Neural progenitor cell (in vitro differentiated cells): Measurements from ENCODE around the gene NUP62. TPM values are rescaled to one million over a fixed set of nuclear protein-coding genes. Genes with fewer than 3 reads are reported as not detected.

Source experiments
- DNase-seq: peaks from one replicate; pipeline ENCODE4 v3.0.0-alpha.2; 2016; ENCODE audit warnings: low spot score
- H2AFZ ChIP-seq: fragments of 200-600 bp; sonication (generic); replicated peaks from 2 replicates; pipeline ENCODE4 v1.6.1; 2016; ENCODE audit warnings: antibody characterized with exemption
- H3F3A ChIP-seq: fragments of 200-600 bp; sonication (generic); 2 replicates; pipeline ENCODE4 v1.6.1; 2016; ENCODE audit warnings: antibody characterized with exemption, low read depth
- H3K27ac ChIP-seq: fragments of 200-600 bp; sonication (generic); 2 replicates; pipeline ENCODE4 v1.5.1; 2016; ENCODE audit warnings: mild to moderate bottlenecking
- H3K27me3 ChIP-seq: fragments of 200-600 bp; sonication (generic); 2 replicates; pipeline ENCODE4 v1.6.1; 2016; ENCODE audit warnings: mild to moderate bottlenecking, moderate library complexity
- H3K36me3 ChIP-seq: fragments of 200-600 bp; sonication (generic); 2 replicates; pipeline ENCODE4 v1.5.1; 2016
- H3K4me1 ChIP-seq: fragments of 200-600 bp; sonication (generic); 2 replicates; pipeline ENCODE4 v1.6.1; 2016; ENCODE audit warnings: mixed run types
- H3K4me2 ChIP-seq: fragments of 200-600 bp; sonication (generic); 2 replicates; pipeline ENCODE4 v1.6.1; 2016
- H3K4me3 ChIP-seq: fragments of 200-600 bp; sonication (generic); 2 replicates; pipeline ENCODE4 v1.5.1; 2016
- H3K79me2 ChIP-seq: fragments of 200-600 bp; sonication (generic); 2 replicates; pipeline ENCODE4 v1.6.1; 2016; ENCODE audit warnings: low read depth
- H3K9ac ChIP-seq: fragments of 200-600 bp; sonication (generic); 2 replicates; pipeline ENCODE4 v1.6.1; 2016
- H3K9me3 ChIP-seq: fragments of 200-600 bp; sonication (generic); 2 replicates; pipeline ENCODE4 v1.5.1; 2016; ENCODE audit warnings: low read depth
- H4K20me1 ChIP-seq: fragments of 200-600 bp; sonication (generic); 2 replicates; pipeline ENCODE4 v1.6.1; 2016; ENCODE audit warnings: low read depth
- H3K27ac Mint-ChIP-seq: 3 replicates; pipeline ENCODE4 v1.8.0; 2021; ENCODE audit warnings: mixed read lengths
- H3K27me3 Mint-ChIP-seq: 2 replicates; pipeline ENCODE4 v1.8.0; 2022; ENCODE audit warnings: low read depth, mild to moderate bottlenecking, inconsistent platforms, moderate library complexity, mixed read lengths; ENCODE audit not compliant: insufficient read depth
- H3K36me3 Mint-ChIP-seq: 3 replicates; pipeline ENCODE4 v1.8.0; 2021; ENCODE audit warnings: mixed read lengths
- H3K4me1 Mint-ChIP-seq: 3 replicates; pipeline ENCODE4 v1.8.0; 2021; ENCODE audit warnings: mixed read lengths
- H3K4me3 Mint-ChIP-seq: 3 replicates; pipeline ENCODE4 v1.8.0; 2021; ENCODE audit warnings: mild to moderate bottlenecking, moderate library complexity, mixed read lengths
- H3K9me3 Mint-ChIP-seq: 3 replicates; pipeline ENCODE4 v1.8.0; 2020; ENCODE audit warnings: mixed read lengths
- EZH2 ChIP-seq: fragments of 200-600 bp; sonication (generic); IDR thresholded peaks from 2 replicates; pipeline ENCODE4 v1.6.1; 2017; ENCODE audit warnings: antibody characterized with exemption, mild to moderate bottlenecking, moderate library complexity
- EZH2phosphoT487 ChIP-seq: fragments of 200-600 bp; sonication (generic); IDR thresholded peaks from 2 replicates; pipeline ENCODE4 v1.6.1; 2017; ENCODE audit warnings: antibody characterized with exemption
- total RNA-seq: library from RNA; depleted of rRNA; stranded (reverse); fragments of >200 nt; gene quantifications from 2 replicates; pipeline ENCODE4 v1.2.3, GENCODE V29; 2015; ENCODE audit warnings: low replicate concordance
- TF ChIP-seq, protein P1 (sequence below): fragments of 200-600 bp; sonication (generic); IDR thresholded peaks from 2 replicates; pipeline ENCODE4 v1.5.1; 2017; ENCODE audit warnings: antibody characterized with exemption, mild to moderate bottlenecking

NUP62 gene
- total RNA-seq, 1 donor from 2014 or later, result 48.2 TPM

DNA sequence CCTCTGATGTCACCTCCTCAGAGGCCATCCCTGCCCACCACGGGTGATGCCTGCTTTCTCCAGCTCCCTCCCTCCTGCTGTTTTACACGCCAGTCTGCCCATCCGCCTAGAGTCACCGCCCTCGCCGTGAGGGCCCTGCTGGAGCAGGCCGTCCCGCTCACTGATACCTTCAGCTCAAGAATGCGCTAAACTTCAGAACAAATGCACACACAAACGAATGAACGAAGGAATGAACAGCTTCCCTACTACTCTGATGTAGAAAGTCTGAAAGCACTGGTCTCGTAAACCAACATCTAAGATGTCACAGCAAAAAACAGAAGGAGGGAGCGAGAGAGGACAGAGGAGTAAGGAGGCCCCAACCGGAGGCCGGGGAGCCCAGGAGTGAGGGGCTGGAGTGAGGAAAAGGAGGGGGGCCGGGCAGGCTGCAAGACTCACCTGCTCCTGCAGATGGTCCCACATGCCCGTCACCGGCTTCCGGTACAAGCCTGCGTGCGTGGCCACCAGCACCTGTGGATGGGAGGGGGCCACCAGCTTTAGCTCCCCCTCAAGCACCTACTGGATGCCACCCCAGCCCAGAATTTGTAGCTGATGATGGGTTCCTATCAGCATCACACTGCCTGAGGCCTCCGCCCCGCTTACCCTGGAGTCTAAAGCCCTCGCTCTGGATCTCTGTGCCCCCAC is 65.9 kb downstream of the NUP62 start:
- Histone ChIP-seq H3K9ac (no peak overlapping the region), H4K20me1 (peaks cover 69% of the 10 kb centered on the region), H2AFZ (no peak overlapping the region), H3K27me3 (no peaks in the 10 kb centered on the region), H3K27ac (no peak overlapping the region), H3K9me3 (no peaks in the 10 kb centered on the region), H3K4me3 (no peak overlapping the region), H3K4me1 (peaks cover 3% of the 10 kb centered on the region), H3K36me3 (no peaks in the 10 kb centered on the region), H3K79me2 (peaks cover 38% of the 10 kb centered on the region), H3F3A (peaks cover 92% of the 10 kb centered on the region), H3K4me2 (no peak overlapping the region)
- Mint-ChIP-seq H3K4me1 (peaks cover 48% of the 10 kb centered on the region), H3K36me3 (peaks cover 29% of the 10 kb centered on the region), H3K9me3 (no peaks in the 10 kb centered on the region), H3K27me3 (peaks cover 19% of the 10 kb centered on the region), H3K4me3 (peak overlapping the region; percentile 6), H3K27ac (peak overlapping the region; percentile 76)
- DNase-seq, result no peak
- TF ChIP-seq, protein P1, sequence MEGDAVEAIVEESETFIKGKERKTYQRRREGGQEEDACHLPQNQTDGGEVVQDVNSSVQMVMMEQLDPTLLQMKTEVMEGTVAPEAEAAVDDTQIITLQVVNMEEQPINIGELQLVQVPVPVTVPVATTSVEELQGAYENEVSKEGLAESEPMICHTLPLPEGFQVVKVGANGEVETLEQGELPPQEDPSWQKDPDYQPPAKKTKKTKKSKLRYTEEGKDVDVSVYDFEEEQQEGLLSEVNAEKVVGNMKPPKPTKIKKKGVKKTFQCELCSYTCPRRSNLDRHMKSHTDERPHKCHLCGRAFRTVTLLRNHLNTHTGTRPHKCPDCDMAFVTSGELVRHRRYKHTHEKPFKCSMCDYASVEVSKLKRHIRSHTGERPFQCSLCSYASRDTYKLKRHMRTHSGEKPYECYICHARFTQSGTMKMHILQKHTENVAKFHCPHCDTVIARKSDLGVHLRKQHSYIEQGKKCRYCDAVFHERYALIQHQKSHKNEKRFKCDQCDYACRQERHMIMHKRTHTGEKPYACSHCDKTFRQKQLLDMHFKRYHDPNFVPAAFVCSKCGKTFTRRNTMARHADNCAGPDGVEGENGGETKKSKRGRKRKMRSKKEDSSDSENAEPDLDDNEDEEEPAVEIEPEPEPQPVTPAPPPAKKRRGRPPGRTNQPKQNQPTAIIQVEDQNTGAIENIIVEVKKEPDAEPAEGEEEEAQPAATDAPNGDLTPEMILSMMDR, result no peak
- TF ChIP-seq EZH2phosphoT487 (no peak), EZH2 (no peak)

DNA sequence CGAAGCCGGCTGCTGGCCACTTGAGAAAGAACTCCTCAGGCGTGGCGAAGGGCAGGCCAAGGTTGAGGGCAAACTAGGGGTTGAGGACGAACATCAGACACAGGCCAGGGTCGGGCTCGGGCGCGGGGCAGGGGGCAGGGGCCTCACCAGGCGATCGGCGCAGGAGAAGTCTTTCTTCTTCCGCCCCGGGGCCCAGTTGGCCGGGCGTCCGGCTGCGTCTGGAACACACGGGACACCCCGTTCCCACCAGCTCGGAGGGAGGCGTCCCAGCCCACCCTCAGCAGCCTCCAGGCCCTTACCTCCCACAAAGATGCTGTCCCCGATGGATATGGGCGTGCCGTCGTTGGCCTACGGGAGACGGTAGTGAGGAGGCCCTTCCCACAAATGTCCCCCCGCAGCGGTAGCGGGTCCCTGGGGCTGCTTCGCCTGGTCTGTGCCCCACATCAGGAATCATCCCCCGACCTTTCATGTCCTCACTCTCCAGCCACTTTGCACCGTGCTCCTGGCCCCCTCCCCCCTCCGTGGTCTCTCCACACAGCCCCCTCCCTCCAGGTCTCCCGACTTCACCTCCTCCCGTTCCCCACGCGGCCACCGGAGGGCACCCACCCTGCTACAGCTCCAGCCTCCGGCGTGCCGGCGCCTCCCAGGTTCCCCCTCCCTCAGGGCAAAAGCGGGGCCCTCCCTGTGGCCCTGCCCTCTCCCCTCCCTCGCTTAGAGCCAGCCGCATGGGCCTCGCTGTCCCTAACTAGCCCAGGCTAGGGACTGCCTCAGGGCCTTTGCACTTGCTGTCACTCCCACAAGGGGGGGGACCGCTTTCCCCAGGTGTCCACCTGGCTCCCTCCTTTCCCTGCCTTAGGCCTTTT is 66.7 kb downstream of the NUP62 start:
- Histone ChIP-seq H4K20me1 (peaks cover 77% of the 10 kb centered on the region), H3F3A (peaks cover 92% of the 10 kb centered on the region), H3K27ac (no peak overlapping the region), H3K9me3 (no peaks in the 10 kb centered on the region), H3K27me3 (no peaks in the 10 kb centered on the region), H3K36me3 (no peaks in the 10 kb centered on the region), H3K4me1 (peaks cover 3% of the 10 kb centered on the region), H3K4me2 (no peak overlapping the region), H3K79me2 (peaks cover 38% of the 10 kb centered on the region), H3K9ac (no peak overlapping the region), H3K4me3 (no peak overlapping the region), H2AFZ (no peak overlapping the region)
- H3K4me3 Mint-ChIP-seq, result no peak overlapping the region
- peak overlapping the region; percentile 76 for H3K27ac Mint-ChIP-seq
- H3K4me1 Mint-ChIP-seq, result peaks cover 46% of the 10 kb centered on the region
- peak; percentile 52 for DNase-seq
- no peak for TF ChIP-seq EZH2phosphoT487
- TF ChIP-seq, protein P1, result peak; percentile 45
- no peaks in the 10 kb centered on the region for H3K9me3 Mint-ChIP-seq
- H3K27me3 Mint-ChIP-seq, result peaks cover 15% of the 10 kb centered on the region
- H3K36me3 Mint-ChIP-seq, result peaks cover 29% of the 10 kb centered on the region

DNA sequence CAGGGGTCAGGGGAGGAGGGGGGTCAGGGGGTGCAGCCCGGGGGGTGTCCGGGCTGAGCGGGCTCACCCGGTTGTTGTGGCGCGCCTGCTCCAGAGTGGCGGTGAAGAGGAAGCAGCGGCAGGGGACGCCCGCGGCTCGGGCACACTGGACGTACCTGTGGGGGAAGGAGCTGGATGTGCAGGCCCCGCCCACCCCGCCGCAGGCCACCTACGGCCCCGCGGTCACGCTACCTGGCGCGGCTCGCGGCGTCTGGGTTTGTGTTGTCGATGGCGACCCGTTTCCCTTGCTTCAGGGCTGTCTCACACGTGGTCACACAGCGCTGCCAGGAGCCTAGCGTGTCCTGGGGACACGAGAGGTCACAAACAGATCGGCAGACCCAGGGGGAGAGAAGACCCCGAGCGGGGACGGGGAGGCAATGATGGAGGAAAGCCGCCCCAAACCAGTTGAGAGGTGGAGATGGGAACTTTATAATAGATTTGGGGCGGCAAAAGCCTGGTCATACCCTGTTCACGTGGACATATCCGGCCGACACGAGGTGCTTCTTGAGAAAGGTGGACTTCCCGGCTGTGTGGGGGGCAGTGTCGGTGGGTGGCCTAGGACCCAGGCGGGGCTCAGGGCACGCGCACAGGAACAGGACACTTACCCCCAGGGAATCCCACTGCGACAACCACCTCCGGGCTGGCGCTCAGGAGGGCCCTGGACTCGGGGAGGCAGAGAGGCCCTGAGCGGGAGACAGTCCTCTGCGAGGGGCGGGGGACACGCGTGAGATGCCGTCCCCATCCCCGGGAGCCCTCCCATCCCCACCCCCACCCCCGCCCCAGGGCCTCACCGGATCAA is 67.5 kb downstream of the NUP62 start:
- no peaks in the 10 kb centered on the region for H3K9me3 ChIP-seq
- H3K27ac Mint-ChIP-seq, result no peak overlapping the region
- no peak for TF ChIP-seq EZH2
- TF ChIP-seq EZH2phosphoT487, result no peak
- TF ChIP-seq, protein P1, result no peak
- H3K36me3 Mint-ChIP-seq, result peaks cover 30% of the 10 kb centered on the region
- no peak overlapping the region for H3K9ac ChIP-seq
- no peaks in the 10 kb centered on the region for H3K9me3 Mint-ChIP-seq
- peaks cover 85% of the 10 kb centered on the region for H4K20me1 ChIP-seq
- H3K4me1 Mint-ChIP-seq, result peaks cover 41% of the 10 kb centered on the region
- peaks cover 93% of the 10 kb centered on the region for H3F3A ChIP-seq
- H3K79me2 ChIP-seq, result peaks cover 38% of the 10 kb centered on the region
- peaks cover 18% of the 10 kb centered on the region for H3K27me3 Mint-ChIP-seq
- peak overlapping the region; percentile 70 for H3K27ac ChIP-seq
- no peak overlapping the region for H3K4me3 ChIP-seq
- H3K4me2 ChIP-seq, result no peak overlapping the region
- no peaks in the 10 kb centered on the region for H3K36me3 ChIP-seq
- no peak overlapping the region for H3K4me3 Mint-ChIP-seq
- peaks cover 3% of the 10 kb centered on the region for H3K4me1 ChIP-seq
- H2AFZ ChIP-seq, result no peak overlapping the region
- no peak for DNase-seq
- no peaks in the 10 kb centered on the region for H3K27me3 ChIP-seq
